Measurements from ENCODE around the gene GPR37L1. TPM values are rescaled to one million over a fixed set of nuclear protein-coding genes. Genes with fewer than 3 reads are reported as not detected.
A peak's percentile ranks its signal among the peaks of the same experiment; 100 is the strongest.
"Not testable (repeated sequence)": the region's sequence is repeated elsewhere in the genome, so short reads cannot be mapped to it uniquely, and the experiment has no call there.

The GPR37L1 gene
- total and polyA plus RNA-seq, 10 of the 15 experiments (the other 5 are each of a cell fraction or from before 2014, with no cell fraction given): under 0.01 to 0.08 (median 0.02) TPM; not detected in 5

GRCh38 chr1:202111589-202111988 is 11.1 kb upstream of the GPR37L1 start:
- in situ Hi-C loops (cut with MboI); FAIRE-seq; H4K20me1 ChIP-seq (ENCODE audit: control insufficient read depth, insufficient read depth); H3K79me2 ChIP-seq (ENCODE audit: control insufficient read depth, insufficient read depth, low read length); DNase-seq (ENCODE audit: low read depth, low spot score); H3K4me2 ChIP-seq (ENCODE audit: control insufficient read depth, insufficient read depth); H3K4me3 ChIP-seq; H3K9me3 ChIP-seq (replicated peaks; ENCODE audit: control insufficient read depth, insufficient read depth, low read length); H3K36me3 ChIP-seq (ENCODE audit: control insufficient read depth in 2 of 2, insufficient read depth in 2 of 2, low read length in 1 of 2); H3K27ac ChIP-seq (ENCODE audit: control insufficient read depth, insufficient read depth); H3K9ac ChIP-seq (ENCODE audit: control insufficient read depth, insufficient read depth, low read length); intact Hi-C loops (cut with micrococcal nuclease; ENCODE audit: unreplicated experiment); POLR2A ChIA-PET; BruUV-seq (replicated peaks); ATAC-seq; H3K27me3 ChIP-seq (replicated peaks in 1 of 2; ENCODE audit: control insufficient read depth in 2 of 2, insufficient read depth in 2 of 2, low read length in 1 of 2); H2AFZ ChIP-seq (ENCODE audit: control insufficient read depth, low read depth, low read length): not testable (repeated sequence)
- RAD21 ChIA-PET (ENCODE audit: unreplicated experiment): interaction anchor here (3.7 kb wide), 1 partner anchor 102 kb away, joined by 59 read pairs; the partner anchor contains the start of gene ELF3
- SMC1A ChIA-PET (ENCODE audit: uncharacterized antibody, unreplicated experiment): interaction anchor here (0.6 kb wide), 1 partner anchor 101 kb away, joined by 3 read pairs; the partner anchor contains the start of gene ELF3
- H3K4me1 ChIP-seq (ENCODE audit: control insufficient read depth, insufficient read depth, low read length): peaks cover 14% of the 10 kb centered on the region
- WGBS (ENCODE audit: insufficient coverage, insufficient replicate concordance, low lambda C conversion rate, missing lambda C conversion rate): 20% methylated on average over 7 of the region's 7 CpGs
- CTCF ChIA-PET: interaction anchor here (0.7 to 10.5 kb wide), 2 partner anchors 26 to 102 kb away, joined by 3 to 171 read pairs; partner anchors contain the start of gene ELF3

- CTCF ChIA-PET: interaction anchor here (1.0 to 10.5 kb wide), 6 partner anchors 23 to 217 kb away, joined by 4 to 171 read pairs (median 9); partner anchors contain the start of gene ELF3
- POLR2A ChIA-PET: interaction anchor here (0.9 to 1.7 kb wide), 2 partner anchors 70 to 103 kb away, joined by 3 to 8 read pairs; partner anchors contain the start of gene ELF3
- peaks cover 14% of the 10 kb centered on the region for H3K4me1 ChIP-seq (ENCODE audit: control insufficient read depth, insufficient read depth, low read length)
- no peak overlapping the region for H3K4me3 ChIP-seq
- ATAC-seq: peak; percentile 24
- TF ChIP-seq NR2F1 (conservative IDR thresholded peaks at IDR 0.05) (no peak), SREBF1 (IDR thresholded peaks at IDR 0.05; ENCODE audit: low read length) (no peak), ETV6 (conservative IDR thresholded peaks at IDR 0.05 in 1 of 2, IDR thresholded peaks at IDR 0.05 in 1 of 2; ENCODE audit: borderline replicate concordance in 1 of 2, low read depth in 1 of 2) (no peak)
- no peak overlapping the region for H3K9ac ChIP-seq (ENCODE audit: control insufficient read depth, insufficient read depth, low read length)
- no TSS peak for BruUV-seq (replicated peaks)
- H4K20me1 ChIP-seq (ENCODE audit: control insufficient read depth, insufficient read depth): no peaks in the 10 kb centered on the region
- peak overlapping the region; percentile 25; the same call in 1 of the 2 replicates for H3K4me2 ChIP-seq (ENCODE audit: control insufficient read depth, insufficient read depth)
- in situ Hi-C loops (cut with MboI) (no loop called here), intact Hi-C loops (cut with micrococcal nuclease; ENCODE audit: unreplicated experiment) (no loop called here)
- H2AFZ ChIP-seq (ENCODE audit: control insufficient read depth, low read depth, low read length): 0 out of 2 replicates have a peak overlapping the region, but pooled peaks have one; percentile 17
- WGBS (ENCODE audit: insufficient coverage, insufficient replicate concordance, low lambda C conversion rate, missing lambda C conversion rate): 27% methylated on average over 5 of the region's 5 CpGs
- RAD21 ChIA-PET (ENCODE audit: unreplicated experiment): interaction anchor here (1.0 to 3.7 kb wide), 3 partner anchors 78 to 235 kb away, joined by 3 to 59 read pairs (median 6); partner anchors contain the start of gene ELF3
- H3K36me3 ChIP-seq (ENCODE audit: control insufficient read depth in 2 of 2, insufficient read depth in 2 of 2, low read length in 1 of 2): no peaks in the 10 kb centered on the region
- no peaks in the 10 kb centered on the region for H3K27me3 ChIP-seq (replicated peaks in 1 of 2; ENCODE audit: control insufficient read depth in 2 of 2, insufficient read depth in 2 of 2, low read length in 1 of 2)
- H3K79me2 ChIP-seq (ENCODE audit: control insufficient read depth, insufficient read depth, low read length): no peaks in the 10 kb centered on the region
- no peak overlapping the region for H3K27ac ChIP-seq (ENCODE audit: control insufficient read depth, insufficient read depth)
- DNase-seq (ENCODE audit: low read depth, low spot score): no peak
- no peaks in the 10 kb centered on the region for H3K9me3 ChIP-seq (replicated peaks; ENCODE audit: control insufficient read depth, insufficient read depth, low read length)
- SMC1A ChIA-PET (ENCODE audit: uncharacterized antibody, unreplicated experiment): interaction anchor here (1.0 to 4.1 kb wide), 7 partner anchors 74 to 226 kb away, joined by 3 to 36 read pairs (median 5); partner anchors contain the start of gene ELF3
- no peak for FAIRE-seq
These were observed 9.6 kb upstream of the GPR37L1 start for GRCh38 chr1:202112859-202113689.
